ENCODE measurements around the gene ZNF281.

- TF ChIP-seq ZNF274 (IDR thresholded peaks at IDR 0.05; ENCODE audit: low read depth, low read length) (no peak), SUZ12 (IDR thresholded peaks at IDR 0.05; ENCODE audit: extremely low read depth, insufficient read depth, insufficient read length) (no peak)
Measured at GRCh38 chr1:200391747-200392146, 18.1 kb downstream of the ZNF281 start.
